MCF 10A (cell line): ENCODE data around the gene LRP1B. TPM values are rescaled to one million over a fixed set of nuclear protein-coding genes. Genes with fewer than 3 reads are reported as not detected.

Experiments used
- BruUV-seq: library from RNA; stranded (reverse); fragments of 400-500 nt; replicated peaks from 2 replicates; lab custom pipeline; 2021; lab: Mats Ljungman, UMichigan
- CTCF ChIA-PET: fragments of 300-600 bp; sonication (Branson Sonifier 250); formaldehyde crosslinking; extraction: SDS; loops from one replicate; lab custom pipeline; 2021; ENCODE audit warnings: antibody characterized with exemption, inconsistent platforms; lab: Yijun Ruan, JAX
- POLR2A ChIA-PET: fragments of 300-600, 350-650 bp; sonication (Branson Sonifier 250); formaldehyde crosslinking; extraction: SDS; loops from one replicate; lab custom pipeline; 2020; ENCODE audit warnings: antibody characterized with exemption, inconsistent platforms; lab: Yijun Ruan, JAX
- DNase-seq: peaks from one replicate; pipeline ENCODE4 v3.0.0-alpha.2; 2018; ENCODE audit not compliant: unreplicated experiment
- H3K27ac Mint-ChIP-seq: one replicate; pipeline ENCODE4 v1.8.0; 2022; ENCODE audit warnings: mild to moderate bottlenecking, low read depth, mixed read lengths; ENCODE audit not compliant: unreplicated experiment
- H3K27me3 Mint-ChIP-seq: one replicate; pipeline ENCODE4 v1.8.0; 2022; ENCODE audit warnings: mixed read lengths; ENCODE audit not compliant: insufficient read depth, unreplicated experiment
- H3K36me3 Mint-ChIP-seq: one replicate; pipeline ENCODE4 v1.8.0; 2022; ENCODE audit warnings: mild to moderate bottlenecking, moderate library complexity, mixed read lengths; ENCODE audit not compliant: insufficient read depth, unreplicated experiment
- H3K4me1 Mint-ChIP-seq: one replicate; pipeline ENCODE4 v1.8.0; 2022; ENCODE audit warnings: mixed read lengths; ENCODE audit not compliant: insufficient read depth, unreplicated experiment
- H3K4me3 Mint-ChIP-seq: one replicate; pipeline ENCODE4 v1.8.0; 2022; ENCODE audit warnings: mild to moderate bottlenecking, moderate library complexity, mixed read lengths; ENCODE audit not compliant: unreplicated experiment
- H3K9me3 Mint-ChIP-seq: one replicate; pipeline ENCODE4 v1.8.0; 2022; ENCODE audit warnings: mixed read lengths; ENCODE audit not compliant: unreplicated experiment
- CTCF ChIP-seq: fragments of 200-600 bp; IDR thresholded peaks from one replicate; pipeline ENCODE4 v1.8.0; 2022; ENCODE audit warnings: antibody characterized with exemption, mild to moderate bottlenecking; ENCODE audit not compliant: unreplicated experiment
- intact Hi-C: fragments of 100-400 bp; cut with micrococcal nuclease; formaldehyde crosslinking; loops from 2 replicates; pipeline ENCODE4 v1.14.1; 2022
- total RNA-seq: library from RNA; stranded (reverse); gene quantifications from 2 replicates; pipeline ENCODE4 v1.2.3, GENCODE V29; 2022

Gene LRP1B
- total RNA-seq, 1 experiment from 2014 or later = not detected

- POLR2A ChIA-PET = no interaction called here
- Mint-ChIP-seq H3K27ac (no peak overlapping the region), H3K4me3 (no peak overlapping the region)
Measured at GRCh38 chr2:142075826-142076225, 55.0 kb downstream of the LRP1B start.

GRCh38 chr2:142069251-142069888, 61.4 kb downstream of the LRP1B start:
- Mint-ChIP-seq H3K36me3 (no peaks in the 10 kb centered on the region), H3K9me3 (no peaks in the 10 kb centered on the region), H3K4me3 (no peak overlapping the region), H3K4me1 (no peaks in the 10 kb centered on the region), H3K27me3 (peaks cover 24% of the 10 kb centered on the region), H3K27ac (no peak overlapping the region)
- ChIA-PET CTCF (no interaction called here), POLR2A (no interaction called here)
- intact Hi-C loops = no loop called here
- BruUV-seq = no TSS peak
- DNase-seq = no peak
- no peak for TF ChIP-seq CTCF

More at GRCh38 chr2:142075826-142076225, 55.0 kb downstream of the LRP1B start:
- no peak for DNase-seq
- CTCF ChIA-PET = interaction anchor here (0.6 kb wide), 1 partner anchor 610 kb away, joined by 4 read pairs; no protein-coding TSS in a partner anchor
- no peak for TF ChIP-seq CTCF
- no peaks in the 10 kb centered on the region for H3K4me1 Mint-ChIP-seq
- BruUV-seq = no TSS peak
- H3K36me3 Mint-ChIP-seq = no peaks in the 10 kb centered on the region
- intact Hi-C loops = no loop called here
- H3K27me3 Mint-ChIP-seq = peaks cover 55% of the 10 kb centered on the region
- H3K9me3 Mint-ChIP-seq = no peaks in the 10 kb centered on the region

- CTCF ChIA-PET = no interaction called here
- Mint-ChIP-seq H3K4me1 (no peaks in the 10 kb centered on the region), H3K36me3 (no peaks in the 10 kb centered on the region), H3K9me3 (no peaks in the 10 kb centered on the region), H3K27ac (no peak overlapping the region), H3K4me3 (no peak overlapping the region), H3K27me3 (peaks cover 6% of the 10 kb centered on the region)
- no peak for TF ChIP-seq CTCF
- BruUV-seq = no TSS peak
- POLR2A ChIA-PET = no interaction called here
- intact Hi-C loops = no loop called here
- no peak for DNase-seq
Measured at GRCh38 chr2:142065700-142066099, 65.1 kb downstream of the LRP1B start.

GRCh38 chr2:142065156-142065555, 65.7 kb downstream of the LRP1B start:
- ChIA-PET CTCF (no interaction called here), POLR2A (no interaction called here)
- no peak for DNase-seq
- no peak overlapping the region for H3K4me3 Mint-ChIP-seq
- peaks cover 12% of the 10 kb centered on the region for H3K27me3 Mint-ChIP-seq
- H3K36me3 Mint-ChIP-seq = no peaks in the 10 kb centered on the region
- intact Hi-C loops = no loop called here
- BruUV-seq = no TSS peak
- H3K9me3 Mint-ChIP-seq = no peaks in the 10 kb centered on the region
- TF ChIP-seq CTCF = no peak
- H3K27ac Mint-ChIP-seq = no peak overlapping the region
- no peaks in the 10 kb centered on the region for H3K4me1 Mint-ChIP-seq
